HG02798 (cell line): ENCODE data around the gene CABP4.

ENCODE experiments used
- ATAC-seq: cut with Tn5 transposase; IDR thresholded peaks from one replicate; pipeline ENCODE4 v1.9.1; 2021; ENCODE audit warnings: mild to moderate bottlenecking; ENCODE audit not compliant: unreplicated experiment, poor library complexity

Gene CABP4

DNA sequence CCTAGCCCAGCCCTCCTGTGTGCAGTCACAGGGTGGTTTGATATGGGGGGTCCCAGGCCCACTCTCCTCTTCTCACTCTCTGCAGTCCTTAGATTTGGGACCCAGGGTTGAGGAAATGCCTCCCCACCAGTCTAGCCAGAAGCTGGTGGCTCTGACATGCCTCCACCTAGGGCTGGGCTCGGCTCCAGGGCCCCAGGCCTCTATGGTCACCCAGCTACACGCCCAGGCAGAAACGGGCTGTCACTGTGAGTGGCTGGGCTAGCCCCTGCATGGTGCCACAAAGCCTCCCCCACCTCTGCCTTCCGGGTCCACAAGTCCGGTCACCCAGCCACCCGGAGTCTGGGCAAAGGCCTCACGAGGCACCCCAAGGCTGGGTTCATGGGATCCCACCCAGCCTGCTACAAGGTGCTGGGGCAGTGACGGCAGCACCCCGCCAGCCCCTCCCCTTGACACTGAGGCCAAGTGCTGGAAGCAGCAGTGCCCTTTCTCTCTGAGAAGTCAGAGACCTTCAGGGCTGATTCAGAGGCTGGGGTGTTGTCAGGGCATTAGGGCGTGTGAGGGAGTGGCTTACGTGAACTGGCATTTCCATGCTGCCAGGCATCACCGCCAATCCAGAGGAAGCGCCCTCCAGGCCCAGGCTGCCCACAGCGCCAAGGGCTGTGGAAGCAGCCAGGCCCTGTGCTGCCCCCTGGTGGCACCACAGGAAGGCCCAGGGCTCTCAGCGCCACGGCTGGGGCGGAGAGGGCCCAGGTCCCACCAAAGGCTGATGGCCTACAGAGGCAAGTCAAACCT lies 50.6 kb downstream of the CABP4 start:
- ATAC-seq = peak; percentile 20

DNA sequence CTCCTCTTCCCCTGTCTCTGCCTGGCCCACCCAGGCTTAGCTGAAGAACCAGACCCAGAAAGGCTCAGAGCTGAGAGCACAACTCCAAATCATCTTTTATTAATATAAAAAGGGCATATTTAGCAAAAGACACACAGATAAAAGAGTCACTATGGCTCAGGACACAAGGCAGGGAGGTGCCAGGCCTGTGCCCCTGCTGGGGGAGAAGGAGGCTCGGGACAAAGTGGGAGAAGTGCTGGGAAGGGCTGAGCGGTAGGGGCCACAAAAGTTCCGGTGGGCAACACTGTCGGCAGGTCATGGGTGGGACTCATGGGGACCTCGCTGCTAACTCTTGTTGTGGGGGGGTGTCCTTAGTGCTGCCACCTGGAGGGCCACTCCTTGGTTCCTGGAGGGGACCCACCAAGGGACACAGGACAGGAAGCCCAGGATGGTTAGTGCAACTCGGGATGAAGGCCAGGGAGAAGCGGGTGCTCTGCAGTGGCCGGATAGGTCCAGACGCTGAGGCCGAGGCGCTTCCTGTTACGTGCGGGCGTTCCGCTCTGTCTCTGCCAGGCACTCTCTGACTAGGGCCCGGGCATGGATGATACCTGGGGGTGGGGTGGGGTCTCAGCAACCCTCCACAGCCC lies 51.4 kb downstream of the CABP4 start:
- ATAC-seq = no peak

GRCh38 chr11:67507242-67507863 lies 52.2 kb downstream of the CABP4 start:
- no peak for ATAC-seq

DNA sequence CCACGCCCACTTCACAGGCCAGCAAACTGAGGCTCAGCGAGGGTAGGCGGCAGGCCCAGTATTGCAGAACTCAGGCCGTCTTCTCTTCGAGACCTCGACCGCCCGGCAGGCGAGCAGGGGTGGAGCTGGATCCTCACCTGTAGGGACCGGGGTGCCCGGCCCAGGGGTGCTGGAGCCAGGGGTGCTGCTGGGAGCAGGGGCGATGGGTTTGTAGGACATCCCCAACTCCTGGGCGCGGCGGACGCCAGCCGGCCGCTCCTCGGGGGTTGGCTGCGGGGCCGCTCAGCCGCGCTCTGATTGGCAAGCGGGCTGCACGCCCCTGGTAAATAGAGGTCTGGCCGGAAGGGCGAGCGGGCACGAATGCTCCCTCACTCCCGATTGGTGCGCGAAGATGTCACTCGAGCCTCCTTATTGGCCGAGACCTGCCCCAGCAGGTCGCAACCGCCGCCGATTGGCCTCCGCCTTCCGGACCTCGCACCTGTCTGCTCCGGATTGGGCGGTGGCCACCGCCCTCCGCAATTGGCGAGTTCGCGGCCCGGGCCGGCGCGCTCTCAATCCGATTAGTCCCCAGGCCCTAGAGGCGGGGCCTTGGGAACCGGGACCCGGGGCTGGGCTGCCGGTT lies 52.8 kb downstream of the CABP4 start, which contains the start of gene CDK2AP2:
CDK2AP2 (minus strand) TSS at position 299 of the 622 bp plus-strand sequence; CDS start at position 219, 80 bp downstream.
- ATAC-seq = peak; percentile 82

DNA sequence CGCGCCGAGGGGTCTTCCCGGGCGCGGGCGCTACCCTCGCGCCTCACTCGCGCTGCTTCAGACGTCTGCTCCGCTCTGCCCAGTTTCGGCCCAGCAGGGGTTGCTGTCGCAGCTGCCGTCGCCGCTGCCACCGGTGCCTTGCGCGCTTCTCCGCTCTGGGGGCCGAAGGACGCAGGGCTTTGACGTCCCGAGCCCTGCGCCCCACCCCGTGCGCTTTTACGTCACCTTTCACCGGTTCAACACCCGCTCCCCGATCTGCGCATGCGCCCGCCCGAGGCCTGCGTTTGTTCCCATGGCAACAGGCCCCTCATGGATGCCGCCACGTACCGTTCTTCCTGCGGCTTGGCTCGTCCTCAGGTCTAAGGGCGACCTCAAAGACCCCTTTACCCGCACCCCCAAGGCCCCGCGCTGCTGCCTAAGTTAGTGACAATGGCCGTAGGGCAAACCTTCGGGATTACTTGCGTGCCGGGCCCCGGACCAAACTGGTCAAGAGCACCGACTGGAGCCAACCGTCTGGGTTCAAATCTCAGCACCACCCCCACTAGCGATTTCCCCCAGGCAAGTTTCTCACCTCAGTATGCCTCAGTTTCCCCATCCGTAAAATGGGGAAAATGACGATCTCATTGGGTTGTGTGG lies 53.5 kb downstream of the CABP4 start:
- peak; percentile 44 for ATAC-seq

DNA sequence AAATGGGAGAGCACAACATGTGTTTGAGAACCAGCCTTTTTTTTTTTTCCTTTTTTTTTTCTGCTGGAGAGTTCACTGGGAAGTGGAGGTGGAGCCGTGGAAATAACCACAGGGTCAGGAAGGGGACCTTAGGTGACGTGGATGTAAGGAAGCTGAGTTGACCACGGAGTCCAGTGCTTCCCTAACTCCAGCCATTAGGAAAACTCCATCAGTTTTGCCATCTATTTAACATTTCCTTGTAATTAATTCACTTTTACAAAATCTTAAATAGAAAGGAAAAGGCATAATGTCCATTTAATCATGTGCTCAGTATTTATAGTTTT lies 54.8 kb downstream of the CABP4 start:
- ATAC-seq = no peak
